ENCODE data around the gene OR2V1. TPM values are rescaled to one million over a fixed set of nuclear protein-coding genes. Genes with fewer than 3 reads are reported as not detected.
"Not testable (repeated sequence)": the region's sequence is repeated elsewhere in the genome, so short reads cannot be mapped to it uniquely, and the experiment has no call there.

The OR2V1 gene
- total and polyA plus RNA-seq, 2 experiments from 2014 or later = not detected

GRCh38 chr5:181100121-181100875, 30.7 kb downstream of the OR2V1 start:
- peak in 1 of 2 donors; percentile 0 for DNase-seq (ENCODE audit: low read depth in 1 of 2, low spot score in 1 of 2)
- no peak overlapping the region for H3K4me3 ChIP-seq

GRCh38 chr5:181099602-181100086, 31.3 kb downstream of the OR2V1 start:
- no peaks in the 10 kb centered on the region for H3K4me1 ChIP-seq (ENCODE audit: low read depth)
- no peak for DNase-seq (ENCODE audit: low read depth in 1 of 2, low spot score in 1 of 2)

More at GRCh38 chr5:181100121-181100875, 30.7 kb downstream of the OR2V1 start:
- Histone ChIP-seq H3K4me1 (ENCODE audit: low read depth) (no peaks in the 10 kb centered on the region), H3K36me3 (no peaks in the 10 kb centered on the region), H3K27me3 (peaks cover 30% of the 10 kb centered on the region), H3K27ac (no peak overlapping the region), H3K9me3 (ENCODE audit: low read depth) (no peaks in the 10 kb centered on the region)
- no peak for TF ChIP-seq CTCF (IDR thresholded peaks at IDR 0.05; ENCODE audit: low read depth, low read length)

GRCh38 chr5:181098762-181099601, 32.0 kb downstream of the OR2V1 start:
- Histone ChIP-seq H3K4me1 (ENCODE audit: low read depth) (no peaks in the 10 kb centered on the region), H3K9me3 (ENCODE audit: low read depth) (no peaks in the 10 kb centered on the region), H3K27ac (no peak overlapping the region), H3K4me3 (no peak overlapping the region), H3K36me3 (no peaks in the 10 kb centered on the region), H3K27me3 (peaks cover 22% of the 10 kb centered on the region)
- no peak for DNase-seq (ENCODE audit: low read depth in 1 of 2, low spot score in 1 of 2)
- no peak for TF ChIP-seq CTCF (IDR thresholded peaks at IDR 0.05; ENCODE audit: low read depth, low read length)

More at GRCh38 chr5:181099602-181100086, 31.3 kb downstream of the OR2V1 start:
- H3K27ac ChIP-seq = no peak overlapping the region
- H3K27me3 ChIP-seq = peaks cover 27% of the 10 kb centered on the region
- H3K4me3 ChIP-seq = no peak overlapping the region
- H3K36me3 ChIP-seq = no peaks in the 10 kb centered on the region
- no peaks in the 10 kb centered on the region for H3K9me3 ChIP-seq (ENCODE audit: low read depth)
- TF ChIP-seq CTCF (IDR thresholded peaks at IDR 0.05; ENCODE audit: low read depth, low read length) = no peak

GRCh38 chr5:181097759-181098491, 33.0 kb downstream of the OR2V1 start:
- not testable (repeated sequence) for DNase-seq (ENCODE audit: low read depth in 1 of 2, low spot score in 1 of 2); H3K36me3 ChIP-seq; H3K4me3 ChIP-seq; H3K27ac ChIP-seq; H3K4me1 ChIP-seq (ENCODE audit: low read depth); H3K9me3 ChIP-seq (ENCODE audit: low read depth)
- H3K27me3 ChIP-seq = peaks cover 22% of the 10 kb centered on the region

GRCh38 chr5:181097383-181097753, 33.6 kb downstream of the OR2V1 start:
- not testable (repeated sequence) for H3K27ac ChIP-seq; H3K4me1 ChIP-seq (ENCODE audit: low read depth); DNase-seq (ENCODE audit: low read depth in 1 of 2, low spot score in 1 of 2); H3K9me3 ChIP-seq (ENCODE audit: low read depth); H3K4me3 ChIP-seq; H3K36me3 ChIP-seq
- peaks cover 22% of the 10 kb centered on the region for H3K27me3 ChIP-seq

- H3K9me3 ChIP-seq (ENCODE audit: low read depth); H3K27ac ChIP-seq; H3K4me1 ChIP-seq (ENCODE audit: low read depth); DNase-seq (ENCODE audit: low read depth in 1 of 2, low spot score in 1 of 2); H3K36me3 ChIP-seq; H3K4me3 ChIP-seq: not testable (repeated sequence)
- H3K27me3 ChIP-seq = peaks cover 22% of the 10 kb centered on the region
Measured at GRCh38 chr5:181096721-181097382, 34.1 kb downstream of the OR2V1 start.

- not testable (repeated sequence) for H3K36me3 ChIP-seq; H3K27ac ChIP-seq; H3K9me3 ChIP-seq (ENCODE audit: low read depth); H3K4me1 ChIP-seq (ENCODE audit: low read depth); DNase-seq (ENCODE audit: low read depth in 1 of 2, low spot score in 1 of 2); H3K4me3 ChIP-seq
- peaks cover 15% of the 10 kb centered on the region for H3K27me3 ChIP-seq
Measured at GRCh38 chr5:181095162-181095561, 35.8 kb downstream of the OR2V1 start.
